ENCODE measurements around the gene ADORA1.

ADORA1 gene

DNA sequence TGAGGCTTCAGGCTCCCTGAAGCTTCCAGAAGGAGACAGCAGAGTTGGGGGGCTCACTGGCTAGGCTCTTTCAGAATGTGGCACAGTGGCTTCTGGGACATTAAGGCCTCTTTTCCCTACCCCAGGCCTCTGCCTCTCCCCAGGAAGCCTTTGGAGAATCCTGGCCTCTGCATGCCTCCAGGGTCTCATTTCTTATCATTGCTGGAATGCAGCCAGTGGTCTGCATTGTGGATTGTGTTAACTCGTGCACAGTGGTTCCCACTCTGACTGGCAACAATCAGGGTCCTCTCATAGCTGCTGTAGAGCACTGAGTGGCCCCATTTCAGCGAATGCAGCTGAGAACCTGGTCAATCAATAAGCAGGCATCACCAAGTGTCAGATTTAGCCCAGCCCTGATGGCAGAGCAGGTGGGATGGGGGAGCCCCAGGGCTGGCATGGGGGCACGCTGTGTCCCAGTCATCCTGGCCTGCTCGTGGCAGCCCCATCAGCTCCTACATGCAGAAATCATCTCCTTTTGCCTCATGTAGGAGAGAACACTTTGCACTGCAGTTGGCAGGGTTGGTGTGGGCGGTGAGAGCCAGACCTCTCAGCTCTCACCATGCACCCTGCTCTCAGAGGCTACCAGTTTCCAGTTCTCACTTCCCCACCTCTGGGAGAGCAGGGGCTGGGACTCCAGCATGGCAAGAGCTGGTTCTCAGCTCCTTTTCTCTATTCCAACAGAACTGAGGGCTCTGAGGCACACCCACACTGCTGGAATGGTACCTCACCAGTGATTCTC is 13.4 kb downstream of the ADORA1 start:
- DNase-seq (ENCODE audit: low read depth in 2 of 2): no peak

DNA sequence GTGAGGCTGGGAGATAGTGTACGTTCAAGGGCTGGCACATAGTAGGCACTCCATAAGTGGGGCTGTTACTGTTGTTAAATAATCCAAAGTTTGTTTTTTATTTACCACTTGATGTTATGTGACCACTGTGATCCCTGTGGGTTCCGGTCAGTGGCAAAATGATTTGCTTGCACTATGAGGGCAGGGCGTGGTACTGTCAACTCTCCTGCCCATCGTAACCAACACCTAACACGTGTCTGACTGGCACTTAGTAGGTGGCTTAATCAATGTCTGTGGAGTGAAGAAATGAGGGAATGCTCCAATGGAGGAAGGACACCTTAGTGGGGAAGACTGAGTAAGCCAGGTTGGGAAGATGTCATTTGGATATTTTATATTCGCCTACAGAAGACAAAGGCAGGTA is 14.6 kb downstream of the ADORA1 start:
- DNase-seq (ENCODE audit: low read depth in 2 of 2): no peak

DNA sequence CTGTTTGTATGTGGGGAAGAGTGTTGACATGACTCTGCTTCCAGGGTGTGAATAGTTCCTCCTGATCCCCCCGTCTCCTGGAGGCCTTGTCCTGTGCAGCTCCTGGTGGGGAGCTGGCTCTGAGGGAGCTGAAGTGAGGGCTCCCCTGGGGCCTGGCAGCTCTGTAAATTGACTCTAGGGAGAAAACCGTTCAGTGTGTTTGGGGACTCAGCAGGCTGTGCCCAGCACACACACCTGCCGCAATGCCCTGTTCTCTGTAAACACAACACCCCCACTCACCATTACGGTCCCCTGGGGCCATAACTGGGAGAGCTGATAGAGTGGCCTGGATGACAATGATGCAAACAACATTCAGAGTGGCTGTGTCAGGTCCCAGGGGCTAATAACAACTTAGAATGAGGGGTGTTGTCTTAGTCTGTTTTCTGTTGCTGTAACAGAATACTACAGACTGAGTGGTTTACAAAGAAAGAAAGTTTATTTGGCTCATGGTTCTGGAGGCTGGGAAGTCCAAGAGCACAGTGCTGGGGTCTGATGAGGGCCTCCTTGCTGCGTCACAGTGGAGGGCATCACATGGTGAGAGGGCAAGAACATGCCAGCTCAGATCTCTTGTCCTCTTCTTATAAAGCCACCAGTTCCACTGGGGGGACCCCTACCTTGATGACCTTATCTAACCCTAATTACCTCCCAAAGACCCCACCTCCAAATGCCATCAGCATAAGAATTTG is 15.3 kb downstream of the ADORA1 start:
- DNase-seq (ENCODE audit: low read depth in 2 of 2): no peak

DNA sequence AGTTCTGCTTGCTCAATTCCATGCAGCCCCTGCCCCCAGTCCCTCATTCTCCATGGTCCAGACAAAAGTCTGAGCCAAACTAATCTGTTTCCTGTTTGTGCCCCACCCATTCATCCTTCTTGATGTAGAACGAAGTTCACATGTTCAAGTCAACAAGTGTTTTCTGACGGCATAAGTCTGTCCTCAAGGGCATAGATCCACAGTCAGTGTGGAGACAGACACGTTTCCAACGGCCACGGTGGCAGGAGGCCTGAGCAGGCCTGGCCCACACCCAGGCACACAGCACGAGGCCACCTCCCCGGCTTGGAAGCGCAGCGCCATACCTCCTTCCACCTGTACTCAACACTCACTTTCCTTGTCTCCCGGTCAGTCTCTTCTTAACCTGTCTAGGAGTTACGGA is 16.1 kb downstream of the ADORA1 start:
- DNase-seq (ENCODE audit: low read depth in 2 of 2): no peak

DNA sequence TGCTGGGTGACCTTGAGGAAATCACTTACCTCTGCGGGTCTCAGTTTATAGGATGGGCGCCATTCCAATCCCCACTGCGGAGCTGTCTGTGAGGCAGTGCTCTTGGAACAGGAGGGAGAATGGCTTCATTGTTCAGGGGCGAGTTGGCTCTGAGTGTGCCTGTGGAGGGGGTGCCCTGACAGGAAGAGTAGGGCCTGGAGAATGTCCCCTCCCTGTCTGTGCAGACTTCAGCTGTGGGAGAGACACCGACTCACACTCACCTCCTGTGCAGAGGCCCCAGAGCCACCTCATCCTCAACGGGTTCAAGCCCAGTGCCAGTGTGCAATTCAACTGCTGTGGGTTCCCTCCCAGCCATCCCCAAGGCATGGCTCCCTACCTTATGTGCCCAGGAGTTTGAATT is 17.1 kb downstream of the ADORA1 start:
- DNase-seq (ENCODE audit: low read depth in 2 of 2): no peak

DNA sequence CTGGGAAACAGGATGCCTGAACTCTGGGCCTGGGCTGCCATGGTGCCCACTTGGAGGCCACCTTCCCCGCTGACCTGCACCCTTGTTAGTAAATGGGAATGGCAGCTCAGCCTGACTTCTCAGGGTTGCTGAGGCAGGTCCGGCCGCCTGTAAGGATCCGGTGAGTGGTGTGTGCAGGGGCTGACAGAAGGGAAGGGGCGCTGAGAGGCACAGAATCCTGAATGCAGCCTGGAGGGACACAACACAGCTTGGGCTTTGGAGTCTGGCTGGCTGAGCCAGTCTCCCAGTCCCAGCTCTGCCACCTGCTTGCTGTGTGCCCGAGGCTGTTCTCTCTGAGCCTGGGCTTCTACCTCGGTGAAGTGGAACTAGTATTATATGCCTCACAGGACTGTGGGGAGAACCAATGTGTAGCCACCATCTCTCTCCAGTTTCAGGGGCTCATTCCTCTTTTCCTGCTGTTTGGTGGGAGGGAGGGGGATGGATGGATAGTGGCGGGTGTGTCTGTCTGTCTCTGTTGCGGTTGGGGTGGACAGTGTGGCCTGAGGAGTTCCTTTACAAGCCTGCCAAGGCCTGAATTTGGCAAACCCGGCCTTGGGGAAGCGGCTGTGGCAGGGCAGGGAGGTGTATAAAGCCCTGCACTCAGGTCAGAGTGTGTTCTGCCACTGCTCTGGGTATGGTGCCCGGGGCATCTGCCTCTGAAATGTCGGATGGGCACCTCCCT is 18.0 kb downstream of the ADORA1 start:
- DNase-seq (ENCODE audit: low read depth in 2 of 2): no peak

DNA sequence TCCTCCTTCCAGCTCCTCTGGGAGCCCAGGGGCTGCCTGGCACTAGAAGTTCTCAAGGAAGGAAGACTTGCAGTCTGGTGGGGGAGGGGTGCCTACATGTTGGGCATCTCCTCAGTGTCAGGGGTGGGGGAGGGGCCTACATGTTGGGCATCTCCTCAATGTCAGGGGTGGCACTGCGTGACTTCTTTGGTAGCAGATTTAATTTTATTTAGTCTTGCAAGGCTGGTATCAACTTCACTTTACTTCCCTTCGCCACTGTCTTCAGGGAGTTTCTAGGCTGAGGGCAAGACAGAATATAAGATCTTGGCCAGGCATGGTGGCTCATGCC is 18.5 kb downstream of the ADORA1 start:
- no peak for DNase-seq (ENCODE audit: low read depth in 2 of 2)

GRCh38 chr1:203146537-203146936 is 19.0 kb downstream of the ADORA1 start:
- DNase-seq (ENCODE audit: low read depth in 2 of 2): no peak

DNA sequence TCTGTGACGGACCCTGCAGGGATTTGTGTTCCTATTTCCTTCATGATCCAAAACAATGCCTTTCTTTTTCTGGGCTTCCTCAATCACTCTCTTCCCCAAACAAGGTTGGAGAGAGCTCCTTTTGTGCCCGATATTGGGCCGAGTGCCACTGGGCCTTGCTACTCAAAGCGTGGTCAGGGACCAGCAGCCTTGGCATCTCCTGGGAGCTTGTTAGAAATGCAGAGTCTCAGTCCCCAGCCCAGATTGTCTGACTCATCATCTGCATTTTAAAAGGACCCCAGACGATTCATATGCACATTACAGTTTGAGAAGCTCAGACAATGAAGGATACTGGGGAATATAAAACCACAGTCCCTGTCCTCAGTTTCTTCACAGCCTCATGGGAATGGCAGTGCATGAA is 19.9 kb downstream of the ADORA1 start:
- DNase-seq (ENCODE audit: low read depth in 2 of 2): no peak

- DNase-seq (ENCODE audit: low read depth in 2 of 2): no peak
Measured at GRCh38 chr1:203148127-203148526, 20.6 kb downstream of the ADORA1 start.

DNA sequence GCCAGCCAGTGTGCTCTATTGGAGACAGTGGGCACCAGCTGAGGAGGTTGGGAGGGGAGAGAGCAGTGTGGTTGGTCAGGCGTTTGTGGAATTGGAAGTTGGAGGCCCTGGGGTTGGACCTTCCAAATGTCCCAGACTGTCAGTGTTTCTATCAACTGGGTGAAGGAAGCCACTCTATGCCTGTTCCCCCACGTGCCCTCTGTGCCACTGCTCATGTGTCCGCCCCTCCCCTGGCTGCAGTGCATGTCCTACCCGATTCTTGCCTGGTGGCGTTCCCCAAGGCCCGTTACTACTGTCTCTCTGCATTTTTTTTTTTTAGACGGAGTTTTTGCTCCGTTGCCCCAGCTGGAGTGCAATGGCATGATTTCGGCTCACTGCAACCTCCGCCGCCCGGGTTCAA is 21.1 kb downstream of the ADORA1 start:
- no peak for DNase-seq (ENCODE audit: low read depth in 2 of 2)

- DNase-seq (ENCODE audit: low read depth in 2 of 2): no peak
Measured at GRCh38 chr1:203149188-203149840, 21.8 kb downstream of the ADORA1 start.

- DNase-seq (ENCODE audit: low read depth in 2 of 2): no peak
Measured at GRCh38 chr1:203150511-203151297, 23.2 kb downstream of the ADORA1 start.

- DNase-seq (ENCODE audit: low read depth in 2 of 2): no peak
Measured at GRCh38 chr1:203151362-203152157, 24.0 kb downstream of the ADORA1 start.

DNA sequence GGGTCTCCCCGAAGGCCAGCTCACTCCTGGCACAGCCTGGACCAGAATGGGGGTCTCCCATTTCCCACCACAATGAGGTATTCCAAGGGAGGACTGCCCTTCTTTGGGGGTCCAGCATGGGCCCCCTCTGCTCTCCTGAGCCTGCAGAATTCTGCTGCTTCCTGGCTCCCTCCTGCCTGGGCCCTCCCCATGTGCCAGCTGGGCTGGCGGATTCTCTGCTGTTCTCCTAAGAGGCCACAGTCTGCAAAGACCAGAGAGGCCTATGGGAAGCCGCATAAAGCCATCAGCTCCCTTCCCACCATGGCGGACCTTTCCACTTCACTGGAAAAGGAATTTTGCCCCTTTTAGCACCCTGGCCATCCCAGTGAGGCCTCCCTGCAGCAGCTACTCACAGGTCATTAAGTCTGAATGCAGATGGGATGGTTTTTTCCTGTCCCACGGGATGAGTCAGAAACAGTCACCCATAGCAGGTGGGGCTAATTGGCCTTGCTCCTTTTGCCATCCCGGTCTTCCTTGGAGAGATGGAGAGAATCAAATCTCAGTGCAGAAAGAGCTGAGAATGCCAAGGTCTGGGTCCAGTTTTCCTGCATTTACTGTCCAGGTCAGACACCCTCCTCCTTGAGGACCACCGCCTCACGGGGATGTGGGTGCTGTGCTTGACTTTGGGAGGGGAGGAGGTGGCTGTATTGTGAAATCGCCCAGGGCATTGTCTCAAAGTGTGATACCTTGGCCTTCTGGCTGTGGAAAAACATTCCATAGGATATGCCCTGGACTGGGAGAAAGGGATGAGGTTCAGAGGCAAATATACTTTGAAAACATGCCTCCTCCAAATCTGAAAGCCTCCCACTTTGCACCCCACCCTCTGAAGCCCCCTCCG is 24.9 kb downstream of the ADORA1 start:
- no peak for DNase-seq (ENCODE audit: low read depth in 2 of 2)

GRCh38 chr1:203153051-203153988 is 25.8 kb downstream of the ADORA1 start:
- no peak for DNase-seq (ENCODE audit: low read depth in 2 of 2)

DNA sequence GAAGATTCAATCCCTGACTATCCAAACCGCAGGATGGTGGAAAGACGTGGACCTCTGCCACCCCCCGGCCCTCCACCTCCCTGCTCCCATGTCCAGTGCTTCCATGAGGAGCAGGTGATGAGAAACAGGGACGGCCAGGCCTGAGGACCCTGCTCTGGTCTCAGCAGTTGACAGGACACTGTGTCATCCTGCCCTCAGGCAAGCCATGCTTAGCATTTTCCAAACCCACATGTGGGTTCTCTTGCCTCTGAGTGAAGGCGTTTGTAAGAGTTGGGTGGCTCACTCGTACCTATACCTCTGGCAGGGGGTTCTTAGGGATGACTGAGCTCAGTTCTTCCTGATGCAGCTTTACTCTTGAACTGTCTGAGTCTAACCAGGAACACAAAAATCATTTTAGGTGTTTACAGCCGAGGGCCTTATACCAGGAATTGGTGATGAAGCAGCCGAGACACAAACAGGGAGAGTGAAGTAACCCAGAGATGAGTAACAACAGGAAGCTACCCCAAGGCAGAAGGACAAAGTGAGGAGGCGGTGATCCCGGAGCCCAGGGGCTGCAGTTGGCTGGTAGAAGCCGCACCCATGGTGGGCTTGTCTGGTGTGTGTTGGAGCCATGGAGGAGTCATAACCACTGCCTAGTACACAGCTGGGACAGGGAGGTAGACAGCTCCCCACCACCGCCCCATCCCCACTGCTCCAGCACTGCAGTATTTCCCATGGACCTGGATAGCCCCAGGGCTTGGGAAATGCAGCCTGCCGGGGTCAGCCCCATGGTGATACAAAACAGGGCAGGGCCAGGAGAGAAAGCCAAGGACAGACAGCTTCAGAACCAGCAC is 26.7 kb downstream of the ADORA1 start:
- no peak for DNase-seq (ENCODE audit: low read depth in 2 of 2)

DNA sequence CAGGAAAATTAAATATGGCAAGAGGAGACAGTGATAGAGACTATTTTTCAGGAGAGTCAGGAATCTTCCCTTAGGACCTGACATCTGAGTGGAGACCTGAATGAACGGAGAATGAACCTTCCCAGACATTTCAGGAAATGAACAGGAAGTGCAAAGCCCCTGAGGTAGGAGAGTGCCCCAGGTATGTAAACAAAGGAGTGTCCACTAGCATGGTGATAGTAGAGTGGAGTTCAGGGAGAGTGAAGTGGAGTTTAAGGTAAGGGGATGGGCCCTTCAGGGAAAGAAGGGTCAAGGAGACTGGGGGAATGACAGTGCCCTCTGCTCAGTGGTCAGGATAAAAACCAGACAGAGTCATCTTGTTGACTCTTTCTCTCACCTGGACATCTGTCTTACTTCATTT is 28.8 kb downstream of the ADORA1 start:
- DNase-seq (ENCODE audit: low read depth in 2 of 2): no peak
